Activated CD8-positive, alpha-beta T cell treated with anti-CD3 and anti-CD28 coated beads for 36 hours (primary cell): ENCODE results near the gene NAP1L1. TPM values are rescaled to one million over a fixed set of nuclear protein-coding genes. Genes with fewer than 3 reads are reported as not detected.

Experiments
- ATAC-seq: fragments of 200-7000 bp; cut with Tn5 transposase; one replicate; pipeline ENCODE4 v1.10.0; 2021; ENCODE audit warnings: mild to moderate bottlenecking, moderate library complexity
- CTCF ChIA-PET: fragments of 350-600 bp; sonication (Branson Sonifier 250); formaldehyde crosslinking; loops from one replicate; lab custom pipeline; 2021; ENCODE audit warnings: antibody characterized with exemption; lab: Charles Lee
- POLR2A ChIA-PET: fragments of 350-600 bp; sonication (Branson Sonifier 250); formaldehyde crosslinking; loops from one replicate; lab custom pipeline; 2021; ENCODE audit warnings: antibody characterized with exemption; lab: Charles Lee
- DNase-seq: peaks from one replicate; pipeline ENCODE4 v3.0.0-alpha.2; 2020
- H3K27ac Mint-ChIP-seq: one replicate; pipeline ENCODE4 v1.8.0; 2021; ENCODE audit warnings: mild to moderate bottlenecking, mixed read lengths
- H3K27me3 Mint-ChIP-seq: one replicate; pipeline ENCODE4 v1.8.0; 2021; ENCODE audit warnings: mixed read lengths
- H3K36me3 Mint-ChIP-seq: one replicate; pipeline ENCODE4 v1.8.0; 2021; ENCODE audit warnings: low read depth, mixed read lengths
- H3K4me1 Mint-ChIP-seq: one replicate; pipeline ENCODE4 v1.8.0; 2021; ENCODE audit warnings: low read depth, mixed read lengths
- H3K4me3 Mint-ChIP-seq: one replicate; pipeline ENCODE4 v1.8.0; 2021; ENCODE audit warnings: mild to moderate bottlenecking, moderate library complexity, mixed read lengths
- H3K9me3 Mint-ChIP-seq: one replicate; pipeline ENCODE4 v1.8.0; 2021; ENCODE audit warnings: mixed read lengths
- CTCF ChIP-seq: fragments of 200-600 bp; IDR thresholded peaks from one replicate; pipeline ENCODE4 v1.8.0; 2022; ENCODE audit warnings: antibody characterized with exemption, mild to moderate bottlenecking
- intact Hi-C: fragments of 100-400 bp; cut with micrococcal nuclease; formaldehyde crosslinking; loops from one replicate; pipeline ENCODE4 v1.10.0; 2022
- total RNA-seq, 2 experiments: library from RNA; stranded (reverse); gene quantifications; one replicate each; pipeline ENCODE4 v1.2.3, GENCODE V29; 2021

NAP1L1 gene
- total RNA-seq, 2 experiments from 2014 or later: 1,090 to 1,104 TPM

- Mint-ChIP-seq H3K9me3 (peaks cover 5% of the 10 kb centered on the region), H3K4me3 (peak overlapping the region; percentile 21), H3K4me1 (peaks cover 63% of the 10 kb centered on the region), H3K27me3 (no peaks in the 10 kb centered on the region), H3K36me3 (peaks cover 70% of the 10 kb centered on the region), H3K27ac (no peak overlapping the region)
- ATAC-seq: no peak
- ChIA-PET POLR2A (interaction anchor here (0.5 to 3.5 kb wide), 3 partner anchors 16 to 905 kb away, joined by 3 to 10 read pairs (median 3); no protein-coding TSS in a partner anchor), CTCF (interaction anchor here (1.0 to 1.3 kb wide), 5 partner anchors 19 to 268 kb away, joined by 3 to 6 read pairs (median 4); partner anchors contain the start of gene BBS10)
- intact Hi-C loops: loop anchor here (10.0 kb wide), 1 partner anchor 375 kb away; no protein-coding TSS in a partner anchor
- no peak for TF ChIP-seq CTCF
- no peak for DNase-seq
These were observed 4.3 kb downstream of the NAP1L1 start for GRCh38 chr12:76080017-76080728.

GRCh38 chr12:76078748-76079147 is 5.7 kb downstream of the NAP1L1 start:
- ChIA-PET CTCF (no interaction called here), POLR2A (interaction anchor here (3.5 kb wide), 1 partner anchor 14 kb away, joined by 10 read pairs; no protein-coding TSS in a partner anchor)
- DNase-seq (no peak), ATAC-seq (no peak)
- Mint-ChIP-seq H3K36me3 (peaks cover 76% of the 10 kb centered on the region), H3K9me3 (peaks cover 5% of the 10 kb centered on the region), H3K4me3 (no peak overlapping the region), H3K27ac (peak overlapping the region; percentile 67), H3K27me3 (no peaks in the 10 kb centered on the region), H3K4me1 (peaks cover 73% of the 10 kb centered on the region)
- intact Hi-C loops: no loop called here
- TF ChIP-seq CTCF: no peak

- TF ChIP-seq CTCF: no peak
- intact Hi-C loops: no loop called here
- H3K36me3 Mint-ChIP-seq: peaks cover 75% of the 10 kb centered on the region
- H3K27ac Mint-ChIP-seq: no peak overlapping the region
- ChIA-PET CTCF (interaction anchor here (1.3 kb wide), 1 partner anchor 381 kb away, joined by 5 read pairs; no protein-coding TSS in a partner anchor), POLR2A (interaction anchor here (3.0 kb wide), 1 partner anchor 8 kb away, joined by 12 read pairs; the partner anchor contains the start of gene NAP1L1)
- H3K4me1 Mint-ChIP-seq: peaks cover 80% of the 10 kb centered on the region
- no peak overlapping the region for H3K4me3 Mint-ChIP-seq
- no peak for ATAC-seq
- H3K9me3 Mint-ChIP-seq: peaks cover 5% of the 10 kb centered on the region
- no peaks in the 10 kb centered on the region for H3K27me3 Mint-ChIP-seq
- no peak for DNase-seq
These were observed 9.0 kb downstream of the NAP1L1 start for GRCh38 chr12:76075448-76075847.

GRCh38 chr12:76074701-76075336 is 9.7 kb downstream of the NAP1L1 start:
- ChIA-PET POLR2A (interaction anchor here (1.1 to 3.0 kb wide), 2 partner anchors 9 to 32 kb away, joined by 3 to 12 read pairs; partner anchors contain the start of gene NAP1L1), CTCF (interaction anchor here (1.3 kb wide), 1 partner anchor 381 kb away, joined by 5 read pairs; no protein-coding TSS in a partner anchor)
- no peaks in the 10 kb centered on the region for H3K27me3 Mint-ChIP-seq
- no peak for TF ChIP-seq CTCF
- intact Hi-C loops: no loop called here
- H3K4me1 Mint-ChIP-seq: peaks cover 78% of the 10 kb centered on the region
- H3K27ac Mint-ChIP-seq: peak overlapping the region; percentile 0
- ATAC-seq: no peak
- peaks cover 76% of the 10 kb centered on the region for H3K36me3 Mint-ChIP-seq
- peaks cover 5% of the 10 kb centered on the region for H3K9me3 Mint-ChIP-seq
- DNase-seq: no peak
- no peak overlapping the region for H3K4me3 Mint-ChIP-seq
